NT2/D1 (cell line): ENCODE measurements around the gene DSTYK.

ENCODE experiments used
- SUZ12 ChIP-seq: IDR thresholded peaks from 2 replicates; pipeline ENCODE4 v1.6.1; 2011; ENCODE audit not compliant: insufficient read length, insufficient read depth; ENCODE audit errors: extremely low read depth
- YY1 ChIP-seq: IDR thresholded peaks from 2 replicates; pipeline ENCODE4 v1.6.1; 2011; ENCODE audit not compliant: insufficient read length, insufficient read depth
- ZNF274 ChIP-seq: IDR thresholded peaks from 2 replicates; pipeline ENCODE4 v1.6.1; 2011; ENCODE audit warnings: mild to moderate bottlenecking, low read depth, low read length

DNA sequence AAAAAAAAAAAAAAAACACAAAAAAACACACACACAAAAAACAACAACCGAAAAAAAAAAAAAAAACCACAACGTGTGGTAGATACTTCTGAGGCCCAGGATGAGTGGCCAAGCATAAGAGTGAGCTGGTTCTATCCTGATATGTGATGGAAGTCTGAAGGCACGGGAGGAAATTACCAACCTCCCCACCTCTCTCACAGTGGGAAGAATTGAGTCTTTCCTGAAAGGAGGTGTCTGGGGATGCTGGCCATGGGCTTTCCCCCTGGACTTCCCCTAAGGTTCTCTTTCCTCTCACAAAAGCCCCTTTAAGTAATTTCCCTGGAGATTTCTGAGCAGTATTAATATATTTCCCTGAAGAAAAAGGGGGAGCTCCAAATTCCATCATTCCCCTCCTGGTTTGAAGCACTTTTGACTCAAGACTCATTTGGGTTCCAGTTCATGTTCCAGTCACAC, 21.5 kb upstream of the DSTYK start:
- TF ChIP-seq YY1 (no peak), ZNF274 (no peak), SUZ12 (no peak)
